NCI-H460 (cell line): ENCODE data around the gene SERPINF2. TPM values are rescaled to one million over a fixed set of nuclear protein-coding genes. Genes with fewer than 3 reads are reported as not detected.
"Not testable (repeated sequence)": the region's sequence is repeated elsewhere in the genome, so short reads cannot be mapped to it uniquely, and the experiment has no call there.

Source experiments
- DNase-seq: peaks from one replicate; pipeline ENCODE4 v3.0.0-alpha.2; 2016; ENCODE audit warnings: low read depth; ENCODE audit errors: extremely low read depth
- total RNA-seq: library from RNA; depleted of rRNA; stranded (reverse); fragments of >200 nt; shearing (Covaris generic); gene quantifications from 2 replicates; pipeline ENCODE4 v1.2.3, GENCODE V29; 2014

Gene SERPINF2
- total RNA-seq, 1 experiment from 2014 or later, result not detected

- no peak for DNase-seq
Observed at GRCh38 chr17:1715803-1716075, 26.9 kb upstream of the SERPINF2 start.

- DNase-seq, result peak; percentile 100
Observed at GRCh38 chr17:1716076-1716911, 26.4 kb upstream of the SERPINF2 start.

- DNase-seq, result peak; percentile 100
Observed at GRCh38 chr17:1716912-1717695, 25.6 kb upstream of the SERPINF2 start.

GRCh38 chr17:1718362-1719165 lies 24.1 kb upstream of the SERPINF2 start:
- no peak for DNase-seq

- peak; percentile 54 for DNase-seq
Observed at GRCh38 chr17:1720856-1721386, 21.8 kb upstream of the SERPINF2 start.

- not testable (repeated sequence) for DNase-seq
Observed at GRCh38 chr17:1722022-1722421, 20.6 kb upstream of the SERPINF2 start.

GRCh38 chr17:1724351-1724868 lies 18.3 kb upstream of the SERPINF2 start, which contains the start of gene WDR81:
Gene WDR81 (plus strand): TSS chr17:1724704. CDS start chr17:1724960, 256 bp downstream.
- peak; percentile 72 for DNase-seq

GRCh38 chr17:1724869-1725641 lies 17.6 kb upstream of the SERPINF2 start:
- DNase-seq, result no peak

GRCh38 chr17:1725642-1726511 lies 16.8 kb upstream of the SERPINF2 start:
- DNase-seq, result no peak

GRCh38 chr17:1726626-1727257 lies 15.9 kb upstream of the SERPINF2 start:
- DNase-seq, result no peak

GRCh38 chr17:1727258-1727789 lies 15.3 kb upstream of the SERPINF2 start:
- DNase-seq, result no peak

GRCh38 chr17:1727876-1728630 lies 14.6 kb upstream of the SERPINF2 start:
- no peak for DNase-seq

GRCh38 chr17:1729966-1730325 lies 12.7 kb upstream of the SERPINF2 start:
- DNase-seq, result no peak

GRCh38 chr17:1730326-1731193 lies 12.1 kb upstream of the SERPINF2 start:
- no peak for DNase-seq

GRCh38 chr17:1731194-1731506 lies 11.5 kb upstream of the SERPINF2 start:
- DNase-seq, result no peak

- DNase-seq, result no peak
Observed at GRCh38 chr17:1732241-1732832, 10.3 kb upstream of the SERPINF2 start.
